Measurements from ENCODE around the gene GFI1B. TPM values are rescaled to one million over a fixed set of nuclear protein-coding genes. Genes with fewer than 3 reads are reported as not detected.

Gene GFI1B
- total RNA-seq, 1 experiment from 2014 or later = not detected

GRCh38 chr9:132970324-132971062 lies 8.0 kb upstream of the GFI1B start:
- TF ChIP-seq EZH2 (IDR thresholded peaks at IDR 0.05; ENCODE audit: borderline replicate concordance, low read depth, low read length, poor library complexity, severe bottlenecking) (no peak), CTCF (conservative IDR thresholded peaks at IDR 0.05; ENCODE audit: low read depth, low read length) (no peak)
- ChIA-PET CTCF (interaction anchor here (0.5 kb wide), 1 partner anchor 489 kb away, joined by 4 read pairs; the partner anchor contains the start of gene CACFD1), POLR2A (ENCODE audit: low non-redundant PET) (interaction anchor here (0.7 kb wide), 1 partner anchor 52 kb away, joined by 6 read pairs; no protein-coding TSS in a partner anchor)
- intact Hi-C loops (cut with micrococcal nuclease; ENCODE audit: unreplicated experiment) = loop anchor here (10.0 kb wide), 1 partner anchor 166 kb away; no protein-coding TSS in a partner anchor
- Histone ChIP-seq H3K4me1 (ENCODE audit: insufficient read depth, low read length, poor library complexity, severe bottlenecking) (no peaks in the 10 kb centered on the region), H3K9me3 (ENCODE audit: low read depth, low read length, poor library complexity, severe bottlenecking) (no peaks in the 10 kb centered on the region), H3K27ac (ENCODE audit: low read depth, low read length, poor library complexity, severe bottlenecking) (no peak overlapping the region), H3K4me3 (ENCODE audit: low read depth, low read length, poor library complexity, severe bottlenecking) (no peak overlapping the region), H3K36me3 (ENCODE audit: insufficient read depth, low read length, poor library complexity, severe bottlenecking) (no peaks in the 10 kb centered on the region), H3K27me3 (replicated peaks; ENCODE audit: insufficient read depth, low read depth, low read length, poor library complexity) (peaks cover 35% of the 10 kb centered on the region)
- BruUV-seq (replicated peaks) = no TSS peak
- no peak for DNase-seq (ENCODE audit: low spot score)

- Histone ChIP-seq H3K27me3 (replicated peaks; ENCODE audit: insufficient read depth, low read depth, low read length, poor library complexity) (peaks cover 44% of the 10 kb centered on the region), H3K9me3 (ENCODE audit: low read depth, low read length, poor library complexity, severe bottlenecking) (no peaks in the 10 kb centered on the region), H3K4me3 (ENCODE audit: low read depth, low read length, poor library complexity, severe bottlenecking) (no peak overlapping the region), H3K4me1 (ENCODE audit: insufficient read depth, low read length, poor library complexity, severe bottlenecking) (no peaks in the 10 kb centered on the region), H3K27ac (ENCODE audit: low read depth, low read length, poor library complexity, severe bottlenecking) (no peak overlapping the region), H3K36me3 (ENCODE audit: insufficient read depth, low read length, poor library complexity, severe bottlenecking) (no peaks in the 10 kb centered on the region)
- BruUV-seq (replicated peaks) = no TSS peak
- POLR2A ChIA-PET (ENCODE audit: low non-redundant PET) = no interaction called here
- CTCF ChIA-PET = no interaction called here
- no peak for TF ChIP-seq EZH2 (IDR thresholded peaks at IDR 0.05; ENCODE audit: borderline replicate concordance, low read depth, low read length, poor library complexity, severe bottlenecking)
- intact Hi-C loops (cut with micrococcal nuclease; ENCODE audit: unreplicated experiment) = loop anchor here (10.0 kb wide), 1 partner anchor 168 kb away; no protein-coding TSS in a partner anchor
- no peak for DNase-seq (ENCODE audit: low spot score)
These were observed 5.3 kb upstream of the GFI1B start for GRCh38 chr9:132973166-132973565.

- no peaks in the 10 kb centered on the region for H3K4me1 ChIP-seq (ENCODE audit: insufficient read depth, low read length, poor library complexity, severe bottlenecking)
- no peak overlapping the region for H3K4me3 ChIP-seq (ENCODE audit: low read depth, low read length, poor library complexity, severe bottlenecking)
- DNase-seq (ENCODE audit: low spot score) = peak; percentile 60
- H3K9me3 ChIP-seq (ENCODE audit: low read depth, low read length, poor library complexity, severe bottlenecking) = no peaks in the 10 kb centered on the region
- H3K27me3 ChIP-seq (replicated peaks; ENCODE audit: insufficient read depth, low read depth, low read length, poor library complexity) = peaks cover 49% of the 10 kb centered on the region
- no peak overlapping the region for H3K27ac ChIP-seq (ENCODE audit: low read depth, low read length, poor library complexity, severe bottlenecking)
- ChIA-PET CTCF (no interaction called here), POLR2A (ENCODE audit: low non-redundant PET) (no interaction called here)
- BruUV-seq (replicated peaks) = no TSS peak
- no peak for TF ChIP-seq EZH2 (IDR thresholded peaks at IDR 0.05; ENCODE audit: borderline replicate concordance, low read depth, low read length, poor library complexity, severe bottlenecking)
- no peak for TF ChIP-seq CTCF (conservative IDR thresholded peaks at IDR 0.05; ENCODE audit: low read depth, low read length)
- H3K36me3 ChIP-seq (ENCODE audit: insufficient read depth, low read length, poor library complexity, severe bottlenecking) = no peaks in the 10 kb centered on the region
- intact Hi-C loops (cut with micrococcal nuclease; ENCODE audit: unreplicated experiment) = loop anchor here (10.0 kb wide), 1 partner anchor 169 kb away; no protein-coding TSS in a partner anchor
These were observed 4.8 kb upstream of the GFI1B start for GRCh38 chr9:132973713-132974112.

Data from A673 (cell line).